ENCODE measurements around the gene FAM120A.

Gene FAM120A

GRCh38 chr9:93591301-93592007, 140.0 kb downstream of the FAM120A start:
- H3K4me1 ChIP-seq (ENCODE audit: control insufficient read depth, insufficient read depth, low read length), result peaks cover 20% of the 10 kb centered on the region
- H3K27me3 ChIP-seq (replicated peaks; ENCODE audit: control insufficient read depth, insufficient read depth, low read length), result no peaks in the 10 kb centered on the region
- DNase-seq (ENCODE audit: low read depth), result no peak
- no peaks in the 10 kb centered on the region for H3K9me3 ChIP-seq (ENCODE audit: control insufficient read depth, low read length)
- H3K4me3 ChIP-seq (ENCODE audit: low read length), result no peak overlapping the region
- H3K9ac ChIP-seq (ENCODE audit: low read length), result no peak overlapping the region
- H3K36me3 ChIP-seq (ENCODE audit: control insufficient read depth, insufficient read depth, low read length, severe bottlenecking), result no peaks in the 10 kb centered on the region

- Histone ChIP-seq H3K27me3 (replicated peaks; ENCODE audit: control insufficient read depth, insufficient read depth, low read length) (no peaks in the 10 kb centered on the region), H3K4me3 (ENCODE audit: low read length) (no peak overlapping the region), H3K9me3 (ENCODE audit: control insufficient read depth, low read length) (no peaks in the 10 kb centered on the region), H3K9ac (ENCODE audit: low read length) (no peak overlapping the region), H3K36me3 (ENCODE audit: control insufficient read depth, insufficient read depth, low read length, severe bottlenecking) (no peaks in the 10 kb centered on the region), H3K4me1 (ENCODE audit: control insufficient read depth, insufficient read depth, low read length) (peaks cover 20% of the 10 kb centered on the region)
- no peak for DNase-seq (ENCODE audit: low read depth)
Observed at GRCh38 chr9:93592008-93592642, 140.6 kb downstream of the FAM120A start.

GRCh38 chr9:93592643-93593021, 141.1 kb downstream of the FAM120A start:
- Histone ChIP-seq H3K4me1 (ENCODE audit: control insufficient read depth, insufficient read depth, low read length) (peaks cover 20% of the 10 kb centered on the region), H3K9me3 (ENCODE audit: control insufficient read depth, low read length) (no peaks in the 10 kb centered on the region), H3K4me3 (ENCODE audit: low read length) (no peak overlapping the region), H3K36me3 (ENCODE audit: control insufficient read depth, insufficient read depth, low read length, severe bottlenecking) (no peaks in the 10 kb centered on the region), H3K9ac (ENCODE audit: low read length) (no peak overlapping the region), H3K27me3 (replicated peaks; ENCODE audit: control insufficient read depth, insufficient read depth, low read length) (no peaks in the 10 kb centered on the region)
- no peak for DNase-seq (ENCODE audit: low read depth)

GRCh38 chr9:93593144-93593658, 141.7 kb downstream of the FAM120A start:
- H3K4me1 ChIP-seq (ENCODE audit: control insufficient read depth, insufficient read depth, low read length), result peaks cover 20% of the 10 kb centered on the region
- H3K4me3 ChIP-seq (ENCODE audit: low read length), result no peak overlapping the region
- H3K9ac ChIP-seq (ENCODE audit: low read length), result no peak overlapping the region
- H3K36me3 ChIP-seq (ENCODE audit: control insufficient read depth, insufficient read depth, low read length, severe bottlenecking), result no peaks in the 10 kb centered on the region
- DNase-seq (ENCODE audit: low read depth), result no peak
- H3K27me3 ChIP-seq (replicated peaks; ENCODE audit: control insufficient read depth, insufficient read depth, low read length), result no peaks in the 10 kb centered on the region
- H3K9me3 ChIP-seq (ENCODE audit: control insufficient read depth, low read length), result no peaks in the 10 kb centered on the region

- Histone ChIP-seq H3K9me3 (ENCODE audit: control insufficient read depth, low read length) (no peaks in the 10 kb centered on the region), H3K4me1 (ENCODE audit: control insufficient read depth, insufficient read depth, low read length) (peaks cover 16% of the 10 kb centered on the region), H3K36me3 (ENCODE audit: control insufficient read depth, insufficient read depth, low read length, severe bottlenecking) (no peaks in the 10 kb centered on the region), H3K4me3 (ENCODE audit: low read length) (no peak overlapping the region), H3K27me3 (replicated peaks; ENCODE audit: control insufficient read depth, insufficient read depth, low read length) (no peaks in the 10 kb centered on the region), H3K9ac (ENCODE audit: low read length) (no peak overlapping the region)
- DNase-seq (ENCODE audit: low read depth), result no peak
Observed at GRCh38 chr9:93594041-93594756, 142.7 kb downstream of the FAM120A start.

GRCh38 chr9:93595461-93595860, 144.0 kb downstream of the FAM120A start:
- DNase-seq (ENCODE audit: low read depth), result no peak

GRCh38 chr9:93595861-93596365, 144.4 kb downstream of the FAM120A start:
- DNase-seq (ENCODE audit: low read depth), result no peak

More at GRCh38 chr9:93595461-93595860, 144.0 kb downstream of the FAM120A start:
- H3K4me3 ChIP-seq (ENCODE audit: low read length), result no peak overlapping the region
- no peaks in the 10 kb centered on the region for H3K27me3 ChIP-seq (replicated peaks; ENCODE audit: control insufficient read depth, insufficient read depth, low read length)
- no peaks in the 10 kb centered on the region for H3K9me3 ChIP-seq (ENCODE audit: control insufficient read depth, low read length)
- no peak overlapping the region for H3K9ac ChIP-seq (ENCODE audit: low read length)
- H3K36me3 ChIP-seq (ENCODE audit: control insufficient read depth, insufficient read depth, low read length, severe bottlenecking), result no peaks in the 10 kb centered on the region
- H3K4me1 ChIP-seq (ENCODE audit: control insufficient read depth, insufficient read depth, low read length), result peaks cover 7% of the 10 kb centered on the region

GRCh38 chr9:93596399-93596798, 144.9 kb downstream of the FAM120A start:
- no peaks in the 10 kb centered on the region for H3K27me3 ChIP-seq (replicated peaks; ENCODE audit: control insufficient read depth, insufficient read depth, low read length)
- no peak overlapping the region for H3K4me3 ChIP-seq (ENCODE audit: low read length)
- no peak for DNase-seq (ENCODE audit: low read depth)
- H3K9me3 ChIP-seq (ENCODE audit: control insufficient read depth, low read length), result no peaks in the 10 kb centered on the region
- H3K4me1 ChIP-seq (ENCODE audit: control insufficient read depth, insufficient read depth, low read length), result peaks cover 7% of the 10 kb centered on the region
- no peak overlapping the region for H3K9ac ChIP-seq (ENCODE audit: low read length)
- no peaks in the 10 kb centered on the region for H3K36me3 ChIP-seq (ENCODE audit: control insufficient read depth, insufficient read depth, low read length, severe bottlenecking)

More at GRCh38 chr9:93595861-93596365, 144.4 kb downstream of the FAM120A start:
- H3K4me1 ChIP-seq (ENCODE audit: control insufficient read depth, insufficient read depth, low read length), result peaks cover 7% of the 10 kb centered on the region
- H3K27me3 ChIP-seq (replicated peaks; ENCODE audit: control insufficient read depth, insufficient read depth, low read length), result no peaks in the 10 kb centered on the region
- H3K4me3 ChIP-seq (ENCODE audit: low read length), result no peak overlapping the region
- H3K9ac ChIP-seq (ENCODE audit: low read length), result no peak overlapping the region
- no peaks in the 10 kb centered on the region for H3K9me3 ChIP-seq (ENCODE audit: control insufficient read depth, low read length)
- no peaks in the 10 kb centered on the region for H3K36me3 ChIP-seq (ENCODE audit: control insufficient read depth, insufficient read depth, low read length, severe bottlenecking)

GRCh38 chr9:93597142-93597706, 145.7 kb downstream of the FAM120A start:
- no peak for DNase-seq (ENCODE audit: low read depth)
- H3K9ac ChIP-seq (ENCODE audit: low read length), result no peak overlapping the region
- peaks cover 7% of the 10 kb centered on the region for H3K4me1 ChIP-seq (ENCODE audit: control insufficient read depth, insufficient read depth, low read length)
- H3K27me3 ChIP-seq (replicated peaks; ENCODE audit: control insufficient read depth, insufficient read depth, low read length), result no peaks in the 10 kb centered on the region
- H3K4me3 ChIP-seq (ENCODE audit: low read length), result no peak overlapping the region
- no peaks in the 10 kb centered on the region for H3K9me3 ChIP-seq (ENCODE audit: control insufficient read depth, low read length)
- H3K36me3 ChIP-seq (ENCODE audit: control insufficient read depth, insufficient read depth, low read length, severe bottlenecking), result no peaks in the 10 kb centered on the region

GRCh38 chr9:93597871-93598646, 146.6 kb downstream of the FAM120A start:
- DNase-seq (ENCODE audit: low read depth), result no peak
- Histone ChIP-seq H3K4me3 (ENCODE audit: low read length) (no peak overlapping the region), H3K9ac (ENCODE audit: low read length) (no peak overlapping the region), H3K9me3 (ENCODE audit: control insufficient read depth, low read length) (no peaks in the 10 kb centered on the region), H3K27me3 (replicated peaks; ENCODE audit: control insufficient read depth, insufficient read depth, low read length) (no peaks in the 10 kb centered on the region), H3K36me3 (ENCODE audit: control insufficient read depth, insufficient read depth, low read length, severe bottlenecking) (no peaks in the 10 kb centered on the region), H3K4me1 (ENCODE audit: control insufficient read depth, insufficient read depth, low read length) (peaks cover 7% of the 10 kb centered on the region)

All from adipocyte (in vitro differentiated cells).